ENCODE results near the gene ADH4. TPM values are rescaled to one million over a fixed set of nuclear protein-coding genes. Genes with fewer than 3 reads are reported as not detected.

Gene ADH4
- total RNA-seq (2021) = not detected in 2 replicates
- long read RNA-seq = 0 reads

DNA sequence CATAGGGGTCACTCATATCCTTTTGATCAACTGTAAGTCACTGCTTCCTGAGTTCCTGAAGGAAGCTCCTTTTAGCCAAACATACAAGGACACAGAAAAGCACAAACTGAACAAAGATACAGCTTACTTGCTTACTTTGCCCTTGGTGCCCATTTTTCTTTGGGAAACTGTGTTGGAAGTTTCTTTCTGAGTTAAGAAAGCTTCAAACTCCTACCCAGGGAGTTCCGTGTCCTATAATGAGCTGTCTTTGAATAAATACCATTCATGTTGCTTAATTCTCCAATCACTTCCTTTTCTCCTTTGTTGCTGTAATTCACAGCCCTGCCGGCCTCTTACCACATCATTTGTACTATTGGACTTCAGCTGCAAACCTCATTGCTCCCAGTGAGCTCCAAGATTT lies at the start of gene ADH4:
Gene ADH4 (minus strand): TSS at position 228 of the 400 bp plus-strand sequence. CDS start 75 bp downstream, at position 153.
- H4K20me1 ChIP-seq (ENCODE audit: control insufficient read depth, insufficient read depth, insufficient read length) = no peaks in the 10 kb centered on the region
- Mint-ChIP-seq H3K36me3 (ENCODE audit: insufficient read depth in 1 of 3, low read depth in 3 of 3) (peaks cover 0 to 2% (median 2%) of the 10 kb centered on the region in 3 experiments; a peak in 3 of 7 replicates), H3K4me3 (no peak within 1 kb of the TSS), H3K9me3 (peaks cover 0 to 5% of the 10 kb centered on the region in 2 experiments; a peak in 4 of 5 replicates), H3K4me1 (peaks cover 2 to 4% of the 10 kb centered on the region in 2 experiments), H3K27me3 (ENCODE audit: low read depth) (no peaks in the 10 kb centered on the region), H3K27ac (no peak within 1 kb of the TSS)
- no peak within 1 kb of the TSS for H2AK5ac ChIP-seq (ENCODE audit: insufficient read length, low read length)
- no peak within 1 kb of the TSS for H3T11ph ChIP-seq (ENCODE audit: low read length)
- H3K4ac ChIP-seq (ENCODE audit: low read depth, low read length) = no peak within 1 kb of the TSS
- peaks cover 4% of the 10 kb centered on the region for H3K9me3 ChIP-seq (ENCODE audit: control insufficient read depth, low read depth, low read length)
- no peak within 1 kb of the TSS for H2BK5ac ChIP-seq (ENCODE audit: insufficient read length, low read length)
- H3K79me1 ChIP-seq (ENCODE audit: insufficient read depth, low read depth, low read length, poor library complexity, severe bottlenecking) = no peaks in the 10 kb centered on the region
- H2BK12ac ChIP-seq (ENCODE audit: insufficient read length, low read depth, low read length) = no peak within 1 kb of the TSS
- no peak within 1 kb of the TSS for H3K56ac ChIP-seq (ENCODE audit: insufficient read length, low read depth, low read length)
- no peak within 1 kb of the TSS for H3K9ac ChIP-seq (ENCODE audit: extremely low read depth, insufficient read length, low read length)
- no peak within 1 kb of the TSS for H3K4me2 ChIP-seq (ENCODE audit: insufficient read depth, insufficient read length, low read length)
- H2BK120ac ChIP-seq (ENCODE audit: low read depth, low read length, poor library complexity, severe bottlenecking) = no peak within 1 kb of the TSS
- H3K23me2 ChIP-seq (ENCODE audit: insufficient read length, low read depth, low read length, poor library complexity, severe bottlenecking) = no peaks in the 10 kb centered on the region
- H2BK15ac ChIP-seq (ENCODE audit: low read depth, low read length) = no peak within 1 kb of the TSS
- no CpG with 5 or more reads among the region's 2 CpGs for whole genome bisulfite sequencing (ENCODE audit: extremely low coverage, insufficient read length, low lambda C conversion rate)
- H3K4me1 ChIP-seq (ENCODE audit: insufficient read depth, low read length) = no peaks in the 10 kb centered on the region
- TF ChIP-seq, protein P1, sequence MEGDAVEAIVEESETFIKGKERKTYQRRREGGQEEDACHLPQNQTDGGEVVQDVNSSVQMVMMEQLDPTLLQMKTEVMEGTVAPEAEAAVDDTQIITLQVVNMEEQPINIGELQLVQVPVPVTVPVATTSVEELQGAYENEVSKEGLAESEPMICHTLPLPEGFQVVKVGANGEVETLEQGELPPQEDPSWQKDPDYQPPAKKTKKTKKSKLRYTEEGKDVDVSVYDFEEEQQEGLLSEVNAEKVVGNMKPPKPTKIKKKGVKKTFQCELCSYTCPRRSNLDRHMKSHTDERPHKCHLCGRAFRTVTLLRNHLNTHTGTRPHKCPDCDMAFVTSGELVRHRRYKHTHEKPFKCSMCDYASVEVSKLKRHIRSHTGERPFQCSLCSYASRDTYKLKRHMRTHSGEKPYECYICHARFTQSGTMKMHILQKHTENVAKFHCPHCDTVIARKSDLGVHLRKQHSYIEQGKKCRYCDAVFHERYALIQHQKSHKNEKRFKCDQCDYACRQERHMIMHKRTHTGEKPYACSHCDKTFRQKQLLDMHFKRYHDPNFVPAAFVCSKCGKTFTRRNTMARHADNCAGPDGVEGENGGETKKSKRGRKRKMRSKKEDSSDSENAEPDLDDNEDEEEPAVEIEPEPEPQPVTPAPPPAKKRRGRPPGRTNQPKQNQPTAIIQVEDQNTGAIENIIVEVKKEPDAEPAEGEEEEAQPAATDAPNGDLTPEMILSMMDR (conservative IDR thresholded peaks at IDR 0.05) = no peak
- H2BK20ac ChIP-seq (ENCODE audit: low read depth, low read length, poor library complexity, severe bottlenecking) = no peak within 1 kb of the TSS
- no peak within 1 kb of the TSS for H3K18ac ChIP-seq (ENCODE audit: insufficient read length, low read depth, low read length)
- DNase-seq = no peak
- no peak within 1 kb of the TSS for H4K8ac ChIP-seq (replicated peaks; ENCODE audit: insufficient read length, low read depth, low read length)
- H4K5ac ChIP-seq (ENCODE audit: insufficient read length, low read depth, low read length) = no peak within 1 kb of the TSS
- no peak within 1 kb of the TSS for H4K91ac ChIP-seq (ENCODE audit: insufficient read length, low read depth, low read length)
- no peaks in the 10 kb centered on the region for H3K27me3 ChIP-seq (ENCODE audit: insufficient read depth, low read length)
- no peaks in the 10 kb centered on the region for H3K79me2 ChIP-seq (ENCODE audit: insufficient read depth, low read length)
- H2AFZ ChIP-seq (ENCODE audit: low read length) = no peak within 1 kb of the TSS
- H3K14ac ChIP-seq (ENCODE audit: insufficient read depth, low read length) = no peak within 1 kb of the TSS
- H3K27ac ChIP-seq (ENCODE audit: insufficient read length, low read depth, low read length) = no peak within 1 kb of the TSS
- no peak within 1 kb of the TSS for H3K23ac ChIP-seq (ENCODE audit: insufficient read length, low read depth, low read length)
